Lung (tissue), 12 donors: ENCODE data around the gene NRP2. TPM values are rescaled to one million over a fixed set of nuclear protein-coding genes. Genes with fewer than 3 reads are reported as not detected.

Experiments used
- ATAC-seq: fragments of 200-7000 bp; cut with Tn5 transposase; one replicate; pipeline ENCODE4 v1.9.1; 2020; ENCODE audit warnings: moderate number of reproducible peaks; ENCODE audit not compliant: insufficient read depth, low FRiP score
- DNase-seq, 3 donors: peaks; one replicate each; pipeline ENCODE4 v3.0.0-alpha.2; 2013 to 2017
- H3K27ac ChIP-seq, 2 donors: one replicate each; pipeline ENCODE4 v1.5.1; 2013; ENCODE audit warnings: mild to moderate bottlenecking in 2 of 2, moderate library complexity in 2 of 2, control low read depth in 1 of 2, inconsistent platforms in 1 of 2, low read depth in 1 of 2, low read length in 1 of 2
- H3K27me3 ChIP-seq, 3 donors: one replicate each; pipeline ENCODE4 v1.5.1; 2013; ENCODE audit warnings: low read length in 2 of 3; ENCODE audit not compliant: control insufficient read depth in 3 of 3, insufficient read depth in 3 of 3
- H3K36me3 ChIP-seq, 4 donors: one replicate each; pipeline ENCODE4 v1.5.1; 2013; ENCODE audit warnings: low read length in 4 of 4, mild to moderate bottlenecking in 1 of 4, moderate library complexity in 1 of 4; ENCODE audit not compliant: control insufficient read depth in 4 of 4, insufficient read depth in 4 of 4
- H3K4me1 ChIP-seq, 5 donors: one replicate each; pipeline ENCODE4 v1.5.1; 2013; ENCODE audit warnings: low read length in 5 of 5, mild to moderate bottlenecking in 2 of 5, moderate library complexity in 1 of 5; ENCODE audit not compliant: control insufficient read depth in 5 of 5, insufficient read depth in 5 of 5
- H3K4me3 ChIP-seq: one replicate; pipeline ENCODE4 v1.5.1; 2013; ENCODE audit warnings: mild to moderate bottlenecking, control low read depth, moderate library complexity
- H3K9ac ChIP-seq, 2 donors: one replicate each; pipeline ENCODE4 v1.5.1; 2013; ENCODE audit warnings: low read length in 2 of 2, control low read depth in 1 of 2; ENCODE audit not compliant: insufficient read depth in 1 of 2
- H3K9me3 ChIP-seq, 4 donors: one replicate each; pipeline ENCODE4 v1.5.1; 2013; ENCODE audit warnings: low read length in 3 of 4, mild to moderate bottlenecking in 1 of 4, moderate library complexity in 1 of 4; ENCODE audit not compliant: control insufficient read depth in 4 of 4, insufficient read depth in 3 of 4
- CTCF ChIP-seq: IDR thresholded peaks from 2 replicates; pipeline ENCODE4 v1.5.1; 2012; ENCODE audit warnings: mild to moderate bottlenecking; ENCODE audit errors: control extremely low read depth, extremely low read depth
- WGBS, 2 donors: extraction: QIAGEN DNeasy Blood & Tissue Kit; methylation state at CpG; one replicate each; pipeline ENCODE4 v1.1.7; 2013; 5-methylcytosine and 5-hydroxymethylcytosine counted together
- polyA plus RNA-seq, 2 donors: library from polyadenylated mRNA; stranded (reverse); fragments of 200-250 nt; gene quantifications; one replicate each; pipeline ENCODE4 v1.2.1, GENCODE V29; 2013
- total RNA-seq, 2 donors: library from RNA; depleted of rRNA in 1 of 2; stranded (reverse); fragments of >200 nt in 1 of 2; gene quantifications; one replicate each; pipeline ENCODE4 v1.2.1, GENCODE V29; 2014 to 2021
- donor health status: control.
- donor health status: control.
- donor health status: Bipolar disorder and iron deficiency.
- donor health status: healthy.
- donor health status: DM: yes; HTN: yes; CAD: no.

NRP2 gene
- total and polyA plus RNA-seq, 4 donors = 20.4 to 125 (median 63.2) TPM

- no peak overlapping the region for H3K9ac ChIP-seq
- H3K36me3 ChIP-seq = peaks cover 0 to 8% (median under 1%) of the 10 kb centered on the region in 4 donors
- no peak overlapping the region for H3K4me3 ChIP-seq
- peak overlapping the region in 1 of 2 donors; percentile 56 for H3K27ac ChIP-seq
- ATAC-seq (no peak), DNase-seq (peak; percentile 28 to 56 (median 40))
- TF ChIP-seq CTCF = no peak
- H3K9me3 ChIP-seq = peaks cover 0 to 3% (median 0%) of the 10 kb centered on the region in 4 donors
- 63 to 69% methylated on average over 10 of the region's 10 CpGs for WGBS, 2 donors
- H3K4me1 ChIP-seq = peaks cover 0 to 67% (median 21%) of the 10 kb centered on the region in 5 donors
- H3K27me3 ChIP-seq = no peaks in the 10 kb centered on the region
Observed at GRCh38 chr2:205717175-205717846, 35.0 kb downstream of the NRP2 start.

DNA sequence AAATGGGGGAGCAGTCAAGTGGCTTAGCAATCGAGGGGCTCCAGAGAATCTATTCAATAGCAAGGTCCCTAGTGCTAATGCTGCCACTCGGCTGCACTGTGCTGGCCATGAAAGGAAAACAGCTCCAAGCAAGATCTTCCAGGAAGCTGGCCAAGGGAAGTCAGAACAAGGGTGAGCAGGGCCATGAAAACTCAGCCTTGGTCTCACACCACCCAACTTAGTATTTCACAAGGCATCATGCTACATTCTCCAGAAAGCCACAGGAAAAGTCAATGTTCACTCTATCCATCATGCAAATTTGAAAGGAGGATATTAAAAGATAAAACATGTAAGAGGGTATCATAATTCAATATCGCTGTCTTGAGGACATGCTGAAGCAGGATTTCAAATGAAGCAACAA is 35.7 kb downstream of the NRP2 start:
- no peaks in the 10 kb centered on the region for H3K27me3 ChIP-seq
- no peak overlapping the region for H3K4me3 ChIP-seq
- TF ChIP-seq CTCF = no peak
- H3K36me3 ChIP-seq = peaks cover 0 to 12% (median 2%) of the 10 kb centered on the region in 4 donors
- ATAC-seq (no peak), DNase-seq (no peak)
- WGBS, 2 donors = 80 to 82% methylated on average over 3 of the region's 3 CpGs
- peaks cover 0 to 60% (median 19%) of the 10 kb centered on the region in 5 donors for H3K4me1 ChIP-seq
- no peak overlapping the region for H3K9ac ChIP-seq
- H3K27ac ChIP-seq = no peak overlapping the region
- H3K9me3 ChIP-seq = peaks cover 0 to 3% (median 0%) of the 10 kb centered on the region in 4 donors

DNA sequence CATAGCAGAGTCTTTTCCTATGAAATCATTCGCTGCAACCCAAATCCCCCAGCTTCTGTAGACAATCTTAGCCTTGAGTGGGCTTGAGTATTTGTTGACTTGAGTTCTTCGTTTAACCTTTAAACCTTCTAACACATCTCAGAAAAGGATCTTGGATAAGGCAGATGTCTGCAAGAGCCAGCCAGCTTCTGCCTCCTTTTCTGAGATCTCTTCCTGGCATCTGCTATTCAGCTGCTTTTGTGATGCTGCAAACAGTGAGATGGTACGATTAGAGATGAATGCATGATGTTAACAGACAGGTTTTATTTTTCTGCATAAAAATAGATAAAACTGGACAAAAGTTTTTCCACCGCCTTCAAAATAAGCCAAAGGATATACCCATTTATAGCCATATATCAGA is 37.5 kb downstream of the NRP2 start:
- H3K4me1 ChIP-seq = peaks cover 0 to 45% (median 15%) of the 10 kb centered on the region in 5 donors
- H3K27ac ChIP-seq = no peak overlapping the region
- WGBS, 2 donors = 75 to 92% methylated on average over 4 of the region's 4 CpGs
- H3K9ac ChIP-seq = no peak overlapping the region
- peaks cover 0 to 2% (median 0%) of the 10 kb centered on the region in 4 donors for H3K9me3 ChIP-seq
- H3K4me3 ChIP-seq = no peak overlapping the region
- TF ChIP-seq CTCF = no peak
- ATAC-seq (no peak), DNase-seq (no peak)
- H3K27me3 ChIP-seq = no peaks in the 10 kb centered on the region
- H3K36me3 ChIP-seq = peaks cover 0 to 15% (median 6%) of the 10 kb centered on the region in 4 donors
